ENCODE measurements around the gene KCNG2.
A peak's percentile ranks its signal among the peaks of the same experiment; 100 is the strongest.
"Not testable (repeated sequence)": the region's sequence is repeated elsewhere in the genome, so short reads cannot be mapped to it uniquely, and the experiment has no call there.

The KCNG2 gene

DNA sequence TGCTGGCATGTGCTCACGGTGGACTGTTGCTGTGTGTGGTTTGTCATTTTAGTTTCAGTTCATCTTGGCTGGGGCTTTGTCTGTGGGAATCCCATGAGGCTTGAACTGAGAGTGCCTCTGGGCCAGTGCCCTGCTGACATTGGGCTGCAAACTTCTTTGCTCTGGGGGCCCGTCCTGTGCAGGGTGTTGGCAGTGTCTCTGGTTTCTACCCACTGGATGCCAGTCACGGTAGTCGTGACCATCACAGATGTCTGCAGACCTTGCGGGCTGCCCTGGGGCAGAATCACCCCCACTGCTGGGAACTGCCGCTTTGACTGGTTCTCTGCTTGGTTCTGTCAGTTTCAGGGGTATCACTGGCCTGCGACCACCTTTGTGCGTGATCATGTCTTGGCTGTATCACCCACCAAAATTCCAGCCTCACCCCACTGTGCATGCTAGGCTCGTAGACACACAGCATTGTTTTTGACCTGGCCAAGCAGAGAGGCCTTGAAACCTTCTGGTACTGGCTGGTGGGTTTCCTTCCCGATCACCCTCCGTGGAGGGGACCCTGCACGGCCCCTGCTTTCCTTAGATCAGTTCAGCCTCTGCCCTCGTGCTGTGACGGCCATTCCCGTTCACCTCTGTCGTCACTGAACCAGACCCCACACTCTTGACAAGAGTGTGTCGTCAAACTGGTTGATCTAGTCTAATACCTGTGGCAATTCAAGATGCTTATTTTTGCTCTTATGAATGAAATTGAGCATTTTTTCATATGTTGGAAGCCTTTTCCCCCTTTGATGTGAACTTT, 57.6 kb downstream of the KCNG2 start:
- DNase-seq: no peak

DNA sequence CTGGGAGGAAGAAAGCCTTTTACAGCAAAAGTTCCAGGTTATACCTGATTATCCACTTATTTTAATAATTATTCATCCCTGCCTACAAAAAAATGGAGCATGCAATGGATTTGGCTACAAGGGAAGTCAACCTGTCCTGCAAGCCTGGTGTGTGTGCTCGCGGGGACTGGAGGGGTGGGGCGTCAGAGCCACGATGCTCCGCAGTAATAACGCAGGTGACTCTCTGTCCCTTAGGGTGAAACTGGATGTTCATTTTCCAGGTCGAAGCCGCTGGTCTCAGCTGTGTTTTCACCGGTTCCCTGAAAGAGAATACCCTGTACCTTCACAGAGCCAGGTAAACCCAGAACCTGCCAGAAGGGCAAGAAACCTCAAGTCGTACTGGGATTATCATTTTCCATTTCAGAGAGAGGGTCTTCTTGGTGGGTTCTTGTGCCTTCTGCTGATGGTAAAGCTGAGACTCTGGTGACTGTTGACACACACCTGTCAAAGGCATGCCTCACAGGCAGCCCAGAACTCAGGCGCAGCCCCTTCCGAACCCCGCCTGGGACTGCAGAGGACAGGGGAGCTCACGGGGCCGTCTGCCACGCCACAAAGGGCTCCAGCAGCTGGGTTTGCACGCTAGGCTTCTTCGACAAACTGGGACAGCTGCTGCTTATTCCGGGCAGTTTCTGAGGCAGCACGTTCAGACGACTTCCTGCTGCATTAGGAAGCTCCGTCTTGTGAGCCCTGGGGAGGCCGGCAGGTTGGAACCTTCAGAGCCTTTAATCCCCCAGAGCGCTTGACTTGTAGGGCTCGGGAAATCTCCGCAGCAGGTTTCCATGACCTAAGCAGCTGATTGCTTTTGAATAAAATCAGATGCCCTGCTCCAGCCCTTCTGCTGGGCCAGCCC, 58.6 kb downstream of the KCNG2 start:
- peak; percentile 81 for DNase-seq

DNA sequence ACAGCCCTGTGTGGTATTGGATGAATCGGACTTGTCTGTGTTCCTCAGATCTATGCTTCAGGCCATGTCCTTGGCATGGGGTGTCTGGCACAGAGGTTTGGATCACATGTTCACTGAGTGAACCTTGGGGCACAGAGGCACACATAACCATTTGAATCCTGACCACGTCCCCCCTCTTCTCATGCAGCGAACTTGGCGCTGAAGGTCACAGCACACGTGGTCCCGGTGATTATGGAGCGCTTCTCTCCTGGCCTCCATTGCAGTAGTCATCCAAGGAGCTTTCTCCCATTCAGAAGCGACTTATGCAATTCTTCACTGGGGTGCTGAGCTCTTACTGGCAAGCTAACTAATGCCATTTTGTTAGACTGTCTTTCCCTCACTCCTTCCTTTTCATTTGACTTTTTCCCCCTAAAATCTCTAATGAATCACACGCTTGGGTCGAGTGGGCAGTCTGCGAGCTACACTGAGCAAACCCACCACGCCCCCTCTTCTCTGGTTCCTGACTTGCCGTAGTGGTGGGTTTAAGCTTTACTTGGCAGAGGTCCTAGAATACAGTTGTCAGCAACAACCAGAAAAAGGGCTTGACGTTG, 59.4 kb downstream of the KCNG2 start:
- DNase-seq: peak; percentile 67

DNA sequence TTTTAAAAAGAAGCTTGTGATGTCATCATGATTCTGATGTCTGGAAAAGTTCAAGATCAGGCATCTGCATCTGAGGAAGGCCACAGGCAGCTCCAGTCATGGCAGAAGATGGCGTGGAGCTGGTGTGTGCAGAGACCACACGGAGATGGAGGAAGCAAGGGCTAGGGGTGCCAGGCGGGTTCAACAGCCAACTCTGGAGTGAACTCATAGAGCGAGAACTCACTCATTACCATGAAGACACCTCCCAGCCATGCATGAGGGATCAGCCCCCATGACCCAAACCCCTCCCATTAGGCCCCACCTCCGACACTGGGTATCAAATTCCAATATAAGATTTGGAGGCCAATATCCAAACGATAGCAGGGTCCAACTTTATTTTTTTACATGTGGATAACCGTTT, 61.6 kb downstream of the KCNG2 start:
- DNase-seq: no peak

DNA sequence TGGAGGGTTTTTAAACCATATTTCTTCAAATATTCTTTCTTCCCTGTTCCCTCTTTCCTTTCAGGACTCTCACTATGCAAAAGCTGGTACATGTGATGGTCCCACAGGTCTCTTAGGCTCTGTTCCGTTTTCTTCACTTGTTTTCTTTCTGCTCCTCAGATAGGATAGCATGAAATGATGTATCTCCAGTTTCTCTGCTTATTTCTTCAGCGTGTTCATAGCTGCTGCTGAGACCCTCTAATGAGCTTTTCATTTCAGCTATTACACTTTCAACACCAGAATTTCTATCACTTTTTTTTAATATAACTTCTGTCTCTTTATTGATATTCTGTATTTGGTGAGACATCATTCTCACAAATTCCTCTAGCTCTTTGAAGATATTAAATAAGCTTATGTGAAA, 63.9 kb downstream of the KCNG2 start:
- no peak for DNase-seq

DNA sequence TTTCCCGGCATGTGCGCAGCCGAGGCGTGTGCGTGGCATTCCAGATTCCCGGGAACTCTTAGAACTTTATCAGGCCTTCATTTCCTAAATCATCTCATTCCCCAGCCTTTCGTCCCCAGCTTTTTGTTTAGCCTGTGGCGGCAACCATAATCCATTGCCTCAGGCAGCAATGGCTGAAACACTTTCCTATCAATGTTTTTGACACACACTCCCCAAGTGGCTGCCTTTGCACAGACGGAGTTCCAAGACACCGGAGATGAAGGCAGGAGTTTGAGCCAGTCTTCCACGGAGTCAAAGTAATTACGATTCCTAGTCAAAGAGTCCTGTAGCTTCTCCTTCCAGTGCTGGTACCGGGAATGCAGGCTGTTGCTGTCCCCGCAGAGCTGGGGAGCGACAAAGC, 64.8 kb downstream of the KCNG2 start:
- DNase-seq: no peak

DNA sequence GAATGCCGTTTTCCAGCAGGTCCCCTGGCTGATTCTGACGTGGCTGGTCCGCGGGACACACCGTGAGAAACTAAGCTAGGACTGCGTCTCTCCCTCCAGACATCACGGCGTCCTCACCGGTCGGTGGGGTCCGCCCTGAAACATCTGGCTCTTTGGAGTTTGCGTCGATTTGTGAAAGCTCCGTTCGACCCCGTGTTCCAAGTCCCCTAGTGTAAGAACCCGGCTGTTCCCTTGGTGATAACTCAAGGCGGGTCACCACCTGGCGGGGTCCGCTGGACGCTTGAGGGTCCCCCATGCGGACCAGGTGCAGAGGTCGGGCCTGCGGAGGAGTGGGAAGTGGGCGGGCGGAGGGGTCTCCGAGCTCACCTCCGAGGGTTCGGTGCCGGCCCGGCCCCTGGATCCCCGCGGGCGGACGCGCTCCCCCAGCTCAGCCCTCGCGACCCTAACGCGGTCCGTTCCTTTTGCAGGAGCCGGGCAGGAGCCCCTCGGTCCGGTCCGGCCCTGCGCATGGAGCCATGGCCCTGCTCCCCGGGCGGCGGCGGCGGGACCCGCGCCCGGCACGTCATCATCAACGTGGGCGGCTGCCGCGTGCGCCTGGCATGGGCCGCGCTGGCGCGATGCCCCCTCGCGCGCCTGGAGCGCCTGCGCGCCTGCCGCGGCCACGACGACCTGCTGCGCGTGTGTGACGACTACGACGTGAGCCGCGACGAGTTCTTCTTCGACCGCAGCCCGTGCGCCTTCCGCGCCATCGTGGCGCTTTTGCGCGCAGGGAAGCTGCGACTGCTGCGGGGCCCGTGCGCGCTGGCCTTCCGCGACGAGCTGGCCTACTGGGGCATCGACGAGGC, 65.6 kb downstream of the KCNG2 start:
- DNase-seq: no peak

DNA sequence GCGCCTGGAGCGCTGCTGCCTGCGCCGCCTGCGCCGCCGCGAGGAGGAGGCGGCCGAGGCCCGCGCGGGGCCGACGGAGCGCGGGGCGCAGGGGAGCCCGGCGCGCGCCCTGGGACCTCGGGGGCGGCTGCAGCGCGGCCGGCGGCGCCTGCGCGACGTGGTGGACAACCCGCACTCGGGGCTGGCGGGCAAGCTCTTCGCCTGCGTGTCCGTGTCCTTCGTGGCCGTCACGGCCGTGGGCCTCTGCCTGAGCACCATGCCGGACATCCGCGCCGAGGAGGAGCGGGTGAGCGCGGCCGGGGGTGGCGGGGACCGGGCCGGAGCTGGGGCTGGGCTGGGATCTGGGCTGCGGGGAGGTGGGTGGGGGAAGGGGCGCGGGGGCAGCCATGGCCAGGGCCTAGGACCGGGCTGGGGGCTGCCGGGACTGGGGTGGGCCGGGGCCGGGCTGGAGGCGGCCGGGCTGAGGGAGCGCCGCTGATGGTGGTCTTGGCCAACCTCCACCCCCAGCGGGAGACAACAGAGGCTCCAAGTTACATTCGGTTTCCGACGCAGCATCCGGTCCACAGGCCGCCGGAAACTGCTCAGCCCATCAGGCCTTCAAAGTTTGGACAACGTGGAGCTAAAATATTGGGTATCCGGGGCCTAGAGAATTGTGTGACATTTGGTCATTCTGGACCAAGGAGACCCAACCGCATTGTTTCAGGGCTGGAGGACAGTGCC, 66.4 kb downstream of the KCNG2 start:
- no peak for DNase-seq

DNA sequence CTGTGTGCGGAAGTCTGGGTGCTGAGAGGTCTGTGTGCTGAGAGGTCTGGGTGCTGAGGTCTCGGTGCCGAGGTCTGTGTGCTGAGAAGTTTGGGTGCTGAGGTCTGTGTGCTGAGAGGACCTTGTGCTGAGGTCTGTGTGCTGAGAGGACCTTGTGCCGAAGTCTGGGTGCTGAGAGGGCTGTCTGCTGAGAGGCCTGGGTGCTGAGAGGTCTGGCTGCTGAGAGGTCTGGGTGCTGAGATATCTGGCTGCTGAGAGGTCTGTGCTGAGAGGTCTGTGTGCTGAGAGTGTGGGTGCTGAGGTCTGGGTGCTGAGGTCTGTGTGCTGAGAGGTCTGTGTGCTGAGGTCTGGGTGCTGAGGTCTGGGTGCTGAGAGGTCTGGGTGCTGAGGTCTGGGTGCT, 67.2 kb downstream of the KCNG2 start:
- not testable (repeated sequence) for DNase-seq

DNA sequence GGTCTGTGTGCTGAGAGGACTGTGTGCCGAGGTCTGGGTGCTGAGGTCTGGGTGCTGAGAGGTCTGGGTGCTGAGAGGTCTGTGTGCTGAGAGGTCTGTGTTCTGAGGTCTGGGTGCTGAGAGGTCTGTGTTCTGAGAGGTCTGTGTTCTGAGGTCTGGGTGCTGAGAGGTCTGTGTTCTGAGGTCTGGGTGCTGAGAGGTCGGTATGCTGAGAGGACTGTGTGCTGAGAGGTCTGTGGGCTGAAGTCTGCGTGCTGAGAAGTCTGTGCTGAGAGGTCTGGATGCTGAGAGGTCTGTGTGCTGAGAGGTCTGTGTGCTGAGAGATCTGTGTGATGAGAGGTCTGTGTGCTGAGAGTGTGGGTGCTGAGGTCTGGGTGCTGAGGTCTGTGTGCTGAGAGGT, 68.2 kb downstream of the KCNG2 start:
- not testable (repeated sequence) for DNase-seq

DNA sequence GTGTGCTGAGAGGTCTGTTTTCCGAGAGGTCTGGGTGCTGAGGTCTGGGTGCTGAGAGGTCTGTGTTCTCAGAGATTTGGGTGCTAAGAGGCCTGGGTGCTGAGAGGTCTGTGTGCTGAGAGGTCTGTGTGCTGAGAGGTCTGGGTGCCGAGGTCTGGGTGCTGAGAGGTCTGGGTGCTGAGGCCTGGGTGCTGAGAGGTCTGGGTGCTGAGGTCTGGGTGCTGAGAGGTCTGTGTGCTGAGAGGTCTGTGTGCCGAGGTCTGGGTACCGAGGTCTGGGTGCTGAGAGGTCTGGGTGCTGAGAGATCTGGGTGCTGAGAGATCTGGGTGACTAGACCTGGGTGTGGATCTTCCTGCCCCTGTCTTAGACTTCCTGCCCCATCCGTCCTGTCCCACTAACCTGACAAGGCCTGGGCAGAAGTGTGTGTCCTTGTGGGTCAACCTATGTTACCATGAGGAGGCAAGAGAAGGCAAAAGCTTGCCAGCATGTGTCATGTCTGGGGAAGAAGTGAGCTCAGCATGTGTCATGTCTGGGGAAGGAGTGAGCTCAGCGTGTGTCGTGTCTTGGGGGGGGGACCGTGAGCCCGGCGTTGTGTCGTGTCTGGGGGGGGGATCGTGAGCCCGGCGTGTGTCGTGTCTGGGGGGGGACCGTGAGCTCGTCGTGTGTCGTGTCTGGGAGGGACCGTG, 69.3 kb downstream of the KCNG2 start:
- no peak for DNase-seq

DNA sequence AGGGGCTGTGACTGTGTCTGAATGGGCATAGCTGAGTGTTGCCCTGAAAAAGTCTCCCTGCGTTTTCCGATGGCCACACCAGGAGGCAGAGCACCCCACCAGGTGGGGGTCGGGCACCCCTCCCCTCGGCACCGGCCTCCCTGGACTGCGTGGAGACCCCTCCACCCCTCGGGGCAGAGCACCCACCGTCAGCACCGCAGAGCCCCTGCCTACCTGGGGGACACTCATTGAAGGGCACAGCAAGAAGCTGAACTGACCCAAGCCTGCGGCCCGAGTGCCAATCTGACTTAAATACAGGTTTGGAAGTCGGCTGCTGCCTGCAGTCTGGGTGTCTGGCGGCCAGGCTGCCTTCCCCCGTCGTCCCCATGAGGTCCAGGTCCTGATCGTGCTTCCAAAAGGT, 69.9 kb downstream of the KCNG2 start:
- DNase-seq: no peak

DNA sequence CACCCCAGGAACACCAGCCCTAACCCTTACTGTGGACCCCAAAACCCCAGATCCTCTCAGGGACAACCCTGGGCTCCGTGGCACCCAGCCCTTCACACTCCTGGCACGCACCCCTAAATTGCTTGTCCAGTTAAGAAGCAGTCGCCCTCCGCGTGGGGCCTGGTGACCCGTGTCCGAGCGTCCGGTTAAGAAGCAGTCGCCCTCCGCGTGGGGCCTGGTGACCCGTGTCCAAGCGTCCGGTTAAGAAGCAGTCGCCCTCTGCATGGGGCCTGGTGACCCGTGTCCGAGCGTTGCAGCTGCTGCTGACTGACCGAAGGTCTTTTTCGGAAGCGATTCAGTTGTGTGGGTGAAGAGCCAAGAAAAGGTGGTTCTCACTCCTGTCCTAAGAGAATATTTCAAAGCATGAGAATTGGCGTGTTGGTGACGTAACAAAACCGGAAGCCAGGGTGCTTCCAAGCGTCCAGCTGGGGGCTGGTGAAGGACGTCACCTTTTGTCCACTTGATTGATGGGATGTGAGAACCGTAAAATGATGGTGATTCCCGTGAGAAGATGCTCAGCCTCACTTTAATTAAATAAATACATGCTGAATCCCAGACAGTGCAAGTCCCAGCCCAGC, 70.5 kb downstream of the KCNG2 start:
- no peak for DNase-seq

DNA sequence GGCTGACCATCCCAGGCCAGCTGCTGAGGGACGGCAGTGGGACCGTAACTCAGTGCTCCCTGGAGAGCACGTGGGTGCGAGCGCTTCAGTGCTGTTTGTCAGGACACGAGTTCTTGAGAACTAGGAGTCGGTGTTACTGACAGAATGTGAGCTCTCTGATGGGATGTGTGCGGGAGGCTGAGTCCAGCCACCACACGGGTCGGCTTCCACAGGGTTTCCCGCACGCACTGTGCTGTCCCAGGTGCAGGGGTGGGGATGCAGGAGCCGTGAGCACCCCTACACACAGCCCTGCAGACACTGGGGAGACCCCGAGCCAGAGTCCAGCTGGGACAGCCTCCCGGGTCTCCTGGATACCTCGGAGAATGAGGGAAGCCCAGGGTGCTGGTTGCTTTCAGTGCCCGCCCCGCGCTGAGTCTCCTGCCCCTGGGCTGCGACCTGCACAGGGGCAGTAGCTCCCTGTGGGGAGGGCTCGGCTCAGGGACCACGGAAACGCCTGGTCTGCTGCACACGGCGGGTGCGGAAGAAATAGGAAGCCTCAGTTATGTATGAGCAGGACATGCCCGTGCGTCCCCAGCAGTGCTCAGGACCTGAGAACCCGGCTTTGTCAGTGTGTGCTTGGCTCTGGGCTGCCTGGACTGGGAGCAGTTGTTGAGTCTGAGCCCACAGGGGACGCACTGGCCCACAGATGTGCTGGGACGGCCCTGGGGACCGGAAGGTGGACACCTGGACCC, 71.2 kb downstream of the KCNG2 start:
- DNase-seq: no peak

DNA sequence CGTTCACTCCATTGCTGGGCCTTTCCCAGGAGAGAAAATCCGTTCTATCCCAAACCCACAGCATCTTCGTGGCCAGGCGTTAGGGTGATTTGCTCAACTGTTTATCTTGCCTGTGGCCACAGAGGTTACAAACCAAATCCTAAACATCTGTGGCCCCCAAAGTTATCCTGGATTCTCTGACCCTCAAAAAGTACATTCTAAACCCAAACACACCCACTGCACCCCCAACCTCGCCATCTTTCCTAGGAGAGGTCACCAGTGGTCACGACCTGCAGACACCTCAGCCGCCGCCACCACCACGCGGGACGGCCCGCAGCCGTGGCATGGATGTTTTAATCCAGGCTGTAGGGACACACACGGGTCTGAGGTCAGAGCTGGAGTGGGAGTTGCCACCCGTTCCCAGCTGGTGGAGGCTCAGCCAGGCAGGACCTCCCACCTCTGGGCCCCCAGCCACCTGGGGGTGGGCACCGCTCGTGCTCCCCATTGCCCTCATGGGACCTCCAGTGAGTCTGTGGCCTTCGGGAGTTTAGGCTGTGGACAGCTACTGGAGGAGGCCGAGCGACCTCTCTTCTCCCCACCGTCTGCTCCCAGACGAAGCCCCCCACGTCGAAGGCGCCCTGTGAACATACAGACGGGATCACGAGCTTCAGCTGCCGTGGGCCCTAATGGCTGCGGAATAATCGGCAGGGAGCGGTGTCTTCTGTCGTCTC, 72.0 kb downstream of the KCNG2 start:
- no peak for DNase-seq

DNA sequence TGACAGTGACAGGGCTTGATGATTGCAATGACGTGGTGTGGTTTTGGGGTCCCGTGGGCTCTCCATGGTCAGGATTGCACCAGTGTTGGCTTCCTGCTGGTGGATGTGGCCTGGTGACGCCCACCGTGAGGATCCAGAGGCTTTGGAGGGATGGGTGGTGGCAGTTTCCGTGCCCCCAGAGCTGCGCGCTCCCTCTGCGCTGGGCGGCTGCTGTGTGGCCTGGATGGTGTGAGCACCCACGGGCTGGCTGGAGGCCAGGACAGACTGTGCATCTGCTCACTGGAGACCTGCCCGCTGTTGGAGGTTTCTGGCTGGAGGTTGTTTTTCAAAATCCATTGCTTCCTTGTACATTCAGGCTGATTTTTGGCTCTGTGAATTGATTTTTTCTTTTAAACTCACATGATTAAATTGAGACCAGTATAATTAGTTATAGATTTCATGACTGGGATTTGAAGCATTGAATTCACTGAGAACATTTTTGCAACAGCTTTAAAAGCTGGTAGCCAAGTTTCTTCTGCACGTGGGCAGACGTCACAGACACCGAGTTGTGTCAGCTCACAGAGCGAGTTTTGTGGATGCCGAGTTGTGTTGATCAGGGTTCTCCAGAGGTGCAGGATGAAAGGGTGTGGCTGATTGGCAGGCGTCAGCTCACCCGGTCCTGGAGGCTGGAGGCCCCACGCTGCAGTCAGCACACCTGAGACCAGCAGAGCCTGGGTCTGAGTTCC, 72.7 kb downstream of the KCNG2 start:
- DNase-seq: no peak

DNA sequence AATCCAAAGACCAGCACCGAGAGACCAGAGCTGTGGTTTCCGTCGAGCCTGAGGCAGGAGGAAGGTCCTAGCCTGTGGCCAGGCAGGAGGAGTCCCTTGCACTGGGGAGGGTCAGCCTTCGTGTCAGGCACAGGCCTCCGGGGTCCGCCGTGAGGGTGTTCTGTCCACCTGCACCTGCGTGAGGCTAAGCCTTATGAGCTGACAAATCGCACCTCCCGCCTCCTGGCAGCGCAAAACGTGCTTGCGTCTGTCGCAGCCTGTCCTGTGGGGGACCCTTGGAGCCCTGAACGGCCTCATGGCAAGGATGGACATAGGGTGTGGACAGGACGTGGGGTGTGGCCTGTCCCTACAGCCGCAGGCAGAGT, 73.3 kb downstream of the KCNG2 start:
- no peak for DNase-seq

DNA sequence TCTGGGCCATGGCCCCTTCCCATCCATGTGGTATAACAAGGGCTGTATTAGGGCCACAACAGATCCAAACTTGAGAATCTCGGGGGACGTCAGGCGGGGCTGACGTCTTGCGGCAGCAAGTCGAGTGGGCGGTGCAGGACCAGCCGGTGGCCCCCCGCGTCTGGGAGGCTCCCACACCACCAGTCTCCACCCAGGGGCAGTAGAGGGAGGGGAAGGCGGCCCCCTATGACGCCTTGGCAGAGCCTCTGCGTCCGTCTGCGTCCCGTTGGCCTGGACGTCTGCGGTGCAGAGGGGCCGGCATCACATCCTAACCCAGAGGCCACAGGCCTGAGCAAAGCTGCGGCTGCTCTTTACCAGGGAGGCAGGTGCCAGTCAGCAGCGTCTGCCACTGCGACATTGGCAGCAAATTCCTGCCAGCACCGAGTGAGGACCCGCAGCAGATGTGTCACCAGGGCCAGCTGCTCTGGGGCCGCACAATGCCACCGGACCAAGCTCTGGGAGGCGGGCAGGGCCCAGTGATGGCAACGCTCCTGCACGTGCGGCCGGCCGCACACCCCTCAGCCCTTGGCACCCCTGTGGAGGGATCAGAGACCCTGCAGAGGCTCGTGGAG, 73.8 kb downstream of the KCNG2 start:
- no peak for DNase-seq

Data from right hindlimb (tissue), 1 donor.